ENCODE results near the gene TNNI3K. TPM values are rescaled to one million over a fixed set of nuclear protein-coding genes. Genes with fewer than 3 reads are reported as not detected.
A peak's percentile ranks its signal among the peaks of the same experiment; 100 is the strongest.

TNNI3K gene
- polyA plus RNA-seq, 5 donors: 0.70 to 2.7 (median 1.3) TPM

DNA sequence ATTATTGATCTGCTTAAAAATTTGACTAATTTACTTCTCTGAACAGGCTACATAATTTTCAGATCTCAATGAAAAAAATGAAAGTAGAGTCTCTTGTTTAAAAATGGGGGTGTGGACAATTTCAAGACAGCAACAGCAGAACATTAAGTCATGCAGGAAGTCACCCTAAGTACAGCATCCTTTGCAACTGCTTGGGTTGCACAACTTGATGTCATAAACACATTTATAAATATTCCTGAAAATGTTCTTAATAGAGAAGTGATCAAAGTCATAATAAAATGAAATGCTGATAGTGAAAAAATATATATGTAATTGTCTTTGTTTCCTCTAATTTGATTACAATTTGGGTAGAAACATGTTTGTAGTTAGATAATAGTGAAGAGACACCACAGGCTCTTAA, 79.3 kb downstream of the TNNI3K start:
- no peak for DNase-seq

DNA sequence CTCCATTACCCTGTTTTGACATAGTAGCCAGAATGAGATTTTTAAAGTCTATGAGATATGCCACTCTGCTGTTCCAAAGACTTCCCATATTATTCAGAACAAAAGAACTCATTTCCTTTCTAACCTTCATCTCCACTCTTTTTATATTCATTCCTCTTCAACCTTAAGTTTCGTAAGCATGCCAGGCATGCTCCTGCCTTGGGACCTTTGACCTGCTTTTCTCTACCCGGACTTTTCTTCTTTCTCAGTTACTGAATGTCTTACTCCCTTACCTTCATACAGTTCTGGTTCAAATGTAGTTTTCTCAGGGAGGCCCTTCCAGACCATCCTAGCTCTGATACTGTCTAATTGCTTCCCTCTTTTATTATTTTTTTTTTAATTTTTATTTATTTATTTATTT, 81.1 kb downstream of the TNNI3K start:
- no peak for DNase-seq

DNA sequence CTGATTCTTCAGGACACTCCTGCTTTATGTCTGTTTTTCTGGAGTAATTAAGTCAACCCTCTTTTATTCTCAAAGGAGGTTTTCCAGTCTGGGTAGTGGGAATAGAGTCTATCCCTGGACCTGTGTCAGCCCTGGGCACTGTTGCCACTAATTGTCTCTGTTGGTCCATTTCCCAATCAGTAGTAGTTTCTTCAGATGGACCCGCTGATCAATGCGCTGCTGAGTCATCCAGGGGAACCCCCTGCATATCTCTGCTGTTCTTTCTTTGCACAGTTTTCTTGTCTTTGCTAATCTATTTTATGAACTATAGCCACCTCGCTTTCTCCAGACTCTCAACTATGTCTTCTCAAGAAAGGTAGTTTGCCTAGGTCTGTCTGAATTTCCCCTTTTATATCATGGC, 82.5 kb downstream of the TNNI3K start:
- DNase-seq: no peak

DNA sequence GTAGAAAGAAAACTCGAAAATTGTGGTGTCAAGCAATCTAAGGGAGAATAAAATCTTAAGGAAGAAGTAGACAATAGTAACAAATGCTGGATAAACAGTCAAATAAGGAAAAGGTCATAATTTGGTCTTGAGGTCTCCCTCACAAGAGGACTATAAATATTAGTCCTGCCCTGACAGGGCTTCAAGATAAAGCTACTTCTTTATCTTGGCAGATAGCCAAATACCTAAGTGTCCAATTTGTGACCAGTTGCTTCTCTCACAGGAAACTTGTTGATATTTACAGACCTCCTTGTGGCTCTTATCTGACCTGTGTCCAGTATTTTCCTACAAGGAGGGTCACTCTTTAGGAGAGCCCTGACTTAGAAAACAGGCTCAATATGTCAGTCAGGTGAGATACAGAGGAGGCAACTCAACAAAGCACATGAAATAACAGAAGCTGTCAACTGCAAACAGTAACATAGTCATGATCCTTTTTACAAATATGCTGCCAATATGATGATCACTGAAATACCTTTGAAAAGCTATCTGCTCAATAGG, 88.8 kb downstream of the TNNI3K start:
- no peak for DNase-seq

DNA sequence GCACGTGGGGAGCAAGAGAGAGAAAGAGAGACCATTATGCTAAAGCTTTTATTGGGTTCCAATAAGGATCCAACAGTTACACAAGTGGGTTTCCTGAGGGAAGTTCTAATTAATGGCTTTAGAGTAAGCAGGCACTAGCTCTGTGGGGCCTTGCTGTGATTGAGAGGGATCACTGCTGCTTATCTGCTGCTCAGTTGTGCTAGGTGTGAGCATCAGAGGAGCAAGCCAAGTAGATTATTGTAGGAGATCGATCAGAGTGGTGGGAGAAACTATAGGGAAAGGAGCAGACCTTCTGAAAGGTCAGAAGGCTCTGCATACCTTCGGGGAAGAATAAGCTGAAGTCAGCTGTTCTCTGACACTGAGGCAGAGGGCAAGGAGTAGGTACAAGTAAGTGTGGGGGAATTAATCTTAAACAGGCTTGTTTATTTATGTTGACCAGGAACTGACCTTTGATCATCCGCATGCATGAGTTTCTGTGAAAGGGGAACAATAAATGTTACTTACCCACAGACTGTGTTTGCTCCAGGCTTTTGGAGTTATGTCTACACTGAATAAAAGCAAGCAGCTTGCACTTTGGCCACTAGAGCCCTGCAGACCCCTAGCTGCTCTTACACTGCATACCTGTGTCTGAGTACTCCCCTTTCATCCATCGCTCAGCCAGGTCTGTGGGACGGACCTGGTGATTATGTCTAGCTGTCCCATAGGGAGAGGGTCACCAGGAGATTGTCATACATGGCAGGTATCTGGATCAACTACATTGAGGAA, 89.7 kb downstream of the TNNI3K start:
- no peak for DNase-seq

DNA sequence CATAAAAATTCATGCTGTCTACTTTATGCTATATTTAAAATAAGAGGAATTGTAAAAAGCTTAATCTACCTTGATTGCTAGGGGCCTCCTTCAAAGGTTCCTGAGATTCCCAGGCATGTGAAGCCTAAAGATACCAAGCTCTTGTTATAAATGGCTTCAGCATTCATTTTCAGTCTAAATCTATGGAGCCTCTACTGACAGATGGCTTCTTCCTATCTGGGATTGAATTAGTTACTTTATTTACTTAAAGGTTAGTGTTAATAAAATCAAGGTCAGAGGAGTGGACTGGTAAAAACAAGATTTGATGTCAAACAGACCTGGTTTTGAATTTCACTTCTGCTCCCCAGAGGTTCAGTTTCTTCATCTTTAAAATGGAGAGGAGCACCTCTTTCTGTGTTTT, 93.7 kb downstream of the TNNI3K start:
- DNase-seq: no peak

DNA sequence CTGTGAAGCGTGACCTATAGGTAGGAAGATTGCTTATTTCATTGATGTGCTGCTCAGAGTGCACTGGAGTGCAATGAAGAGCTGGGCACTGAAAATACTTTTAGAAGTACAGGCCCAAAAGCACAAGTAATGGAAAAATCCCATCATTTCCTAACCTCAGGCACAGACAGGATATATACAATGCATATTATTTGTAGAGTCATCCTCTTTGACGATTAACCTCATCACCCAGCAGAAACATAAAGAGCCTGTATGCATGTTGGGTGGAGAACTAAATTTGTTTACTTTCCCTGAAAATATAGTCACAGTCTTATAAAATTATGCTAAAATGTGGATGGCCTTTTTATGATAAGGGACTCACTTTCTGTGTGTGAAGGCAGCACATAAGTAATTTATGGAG, 98.1 kb downstream of the TNNI3K start:
- no peak for DNase-seq

DNA sequence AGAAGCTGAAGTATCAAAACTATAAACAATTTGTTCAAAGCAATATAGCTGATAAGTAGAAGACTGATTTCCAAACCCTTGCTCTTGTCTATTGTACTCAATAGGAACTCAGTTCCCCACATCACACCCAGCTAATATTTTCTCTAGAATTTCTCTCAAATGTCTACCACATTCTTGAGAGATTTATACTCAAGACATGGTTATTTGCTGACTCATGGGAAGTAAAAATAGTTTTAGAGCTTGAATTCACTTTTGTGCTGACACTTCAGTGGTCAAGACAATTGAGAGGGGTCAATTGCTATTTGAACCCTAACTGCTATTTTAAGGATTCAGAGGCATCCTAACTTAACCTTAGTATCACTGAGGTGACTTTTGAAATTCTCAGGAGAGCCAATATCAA, 99.0 kb downstream of the TNNI3K start:
- DNase-seq: no peak

DNA sequence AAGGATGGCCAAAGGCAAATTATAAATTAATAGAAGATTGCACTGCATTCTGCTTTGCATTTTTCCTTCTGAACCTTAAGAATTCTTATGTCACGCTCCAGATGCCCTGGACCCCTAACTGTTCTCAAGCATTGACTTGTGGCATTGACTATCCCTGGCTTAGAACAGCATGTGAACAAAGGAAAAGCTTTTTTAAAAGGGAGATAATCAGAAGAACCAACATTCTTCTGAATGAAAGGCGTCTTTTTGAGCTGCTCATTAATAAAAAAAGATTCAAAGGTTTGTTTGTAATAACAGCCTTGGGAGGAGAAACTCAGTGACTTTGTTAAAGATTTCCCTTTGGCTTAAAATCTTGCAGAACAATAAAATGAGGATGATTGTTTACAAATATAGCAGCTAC, 105.5 kb downstream of the TNNI3K start:
- no peak for DNase-seq

DNA sequence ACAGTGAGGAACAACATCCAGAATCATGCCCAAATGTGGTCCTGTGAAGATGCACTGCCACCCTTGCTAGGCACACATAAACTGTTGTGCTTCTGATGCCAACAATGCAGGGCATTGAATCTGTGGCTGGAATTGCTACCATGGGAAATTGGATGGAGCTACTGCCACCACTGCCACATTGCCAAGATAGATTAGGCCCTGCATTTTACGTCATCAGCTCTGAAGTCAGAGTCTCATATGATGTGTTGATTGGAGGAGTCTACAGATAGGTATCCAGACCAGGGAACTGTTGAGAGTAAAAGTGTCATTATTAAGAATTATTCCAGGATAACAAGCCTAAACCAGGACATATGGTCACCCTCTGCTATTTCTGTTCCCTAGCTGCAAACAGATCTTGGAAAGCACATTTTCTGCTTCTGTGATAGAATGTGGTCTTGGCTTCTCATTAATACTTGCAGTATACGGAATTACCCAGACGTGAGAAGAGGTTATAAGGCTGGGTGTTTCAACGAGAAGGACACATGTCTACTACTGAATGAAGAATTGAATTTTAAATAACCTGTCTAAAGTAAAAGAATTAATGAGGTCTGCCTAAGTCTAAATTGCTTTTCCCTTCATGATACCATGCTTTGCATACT, 106.6 kb downstream of the TNNI3K start:
- DNase-seq: no peak

DNA sequence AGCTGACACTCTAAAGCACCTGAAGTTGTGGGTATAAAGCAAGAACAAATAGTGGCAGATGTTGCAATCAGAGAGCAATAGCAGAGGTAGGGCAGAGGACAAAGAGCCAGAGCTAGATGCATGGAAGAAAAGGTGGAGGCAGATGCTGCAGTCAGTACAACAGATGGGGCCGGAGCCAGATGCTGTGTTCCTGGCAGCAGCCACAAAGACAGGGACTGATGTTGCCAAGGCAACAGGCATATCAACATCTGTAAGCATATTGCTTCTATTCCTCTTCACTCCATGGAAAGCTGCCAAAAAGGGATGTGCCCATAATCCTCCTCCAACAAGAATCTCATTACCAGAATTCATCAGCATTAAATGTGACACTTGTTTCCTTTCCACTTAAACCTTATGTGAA, 108.0 kb downstream of the TNNI3K start:
- DNase-seq: peak; percentile 28 to 37

DNA sequence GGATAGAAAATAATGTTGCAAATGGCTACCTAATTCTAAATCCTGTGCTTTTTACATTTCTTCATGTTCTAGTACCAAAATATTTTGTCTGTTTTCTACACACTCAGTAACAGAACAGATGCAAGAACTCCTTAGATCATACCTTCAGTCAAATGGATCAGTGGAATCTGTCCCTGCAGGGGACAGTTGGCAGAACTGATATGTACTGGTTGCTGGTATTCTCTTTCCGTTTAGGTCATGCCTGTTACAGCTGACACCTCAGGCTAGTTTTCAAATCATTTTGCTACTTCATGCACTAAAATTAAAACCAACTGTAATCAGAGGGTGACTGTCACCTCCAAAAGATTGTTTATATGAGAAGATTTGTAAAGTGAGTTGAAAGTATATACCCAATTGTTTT, 109.2 kb downstream of the TNNI3K start:
- DNase-seq: no peak

DNA sequence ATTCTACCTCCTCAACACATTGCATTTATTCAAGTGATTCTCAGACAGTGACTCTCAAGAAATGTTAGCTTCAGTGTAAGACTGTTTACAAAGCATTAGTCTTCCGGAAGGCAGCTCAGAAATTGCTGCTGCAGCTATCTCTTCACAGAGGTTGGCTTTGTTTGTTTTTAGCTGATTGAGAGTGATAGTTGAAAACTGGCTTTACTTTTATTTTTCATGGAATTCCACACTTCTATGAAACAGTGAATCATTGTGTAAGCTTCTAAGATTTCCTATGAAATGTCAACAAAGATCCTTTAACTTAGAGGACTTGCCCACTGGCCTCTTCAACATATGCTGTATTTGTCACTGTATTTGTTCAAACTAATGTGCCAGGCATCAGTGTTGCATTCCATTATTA, 121.3 kb downstream of the TNNI3K start:
- DNase-seq: no peak

DNA sequence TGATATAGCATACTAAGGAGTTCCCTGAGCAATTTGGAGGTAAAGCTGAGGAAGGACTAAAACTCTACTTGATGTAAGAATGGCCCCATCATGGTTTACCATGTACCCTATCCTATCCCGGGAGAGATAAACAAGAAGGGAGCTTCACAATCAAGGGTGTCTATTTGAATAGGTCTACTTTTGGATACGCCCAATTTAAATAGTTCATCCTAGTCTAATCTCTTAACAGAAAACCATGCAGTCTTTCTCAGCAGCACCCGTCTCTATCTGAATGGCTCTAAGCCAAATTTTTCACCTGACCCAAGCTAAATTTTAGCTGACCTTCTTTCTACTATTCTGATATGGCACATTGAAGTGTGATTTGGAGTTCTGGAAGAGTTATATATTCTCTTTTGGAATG, 122.0 kb downstream of the TNNI3K start:
- no peak for DNase-seq

DNA sequence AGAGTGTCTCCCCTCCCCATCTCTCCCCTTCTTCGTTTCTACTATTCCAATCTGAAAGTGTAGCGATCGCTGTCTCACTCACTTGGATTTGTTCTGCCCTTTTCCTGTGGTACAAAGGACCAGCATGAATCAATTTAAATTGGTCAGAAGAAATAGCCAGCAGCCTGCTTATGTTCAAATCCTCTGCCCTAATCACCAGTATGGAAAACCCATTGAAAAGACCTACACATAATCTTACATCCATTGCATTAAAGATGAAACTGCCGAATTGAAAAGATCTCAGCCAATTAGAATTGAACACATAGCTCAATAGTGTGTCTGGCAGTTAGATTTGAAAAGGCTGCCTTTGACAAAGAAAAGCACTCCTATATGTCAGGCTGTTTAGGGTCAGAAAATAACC, 122.6 kb downstream of the TNNI3K start:
- DNase-seq: no peak

DNA sequence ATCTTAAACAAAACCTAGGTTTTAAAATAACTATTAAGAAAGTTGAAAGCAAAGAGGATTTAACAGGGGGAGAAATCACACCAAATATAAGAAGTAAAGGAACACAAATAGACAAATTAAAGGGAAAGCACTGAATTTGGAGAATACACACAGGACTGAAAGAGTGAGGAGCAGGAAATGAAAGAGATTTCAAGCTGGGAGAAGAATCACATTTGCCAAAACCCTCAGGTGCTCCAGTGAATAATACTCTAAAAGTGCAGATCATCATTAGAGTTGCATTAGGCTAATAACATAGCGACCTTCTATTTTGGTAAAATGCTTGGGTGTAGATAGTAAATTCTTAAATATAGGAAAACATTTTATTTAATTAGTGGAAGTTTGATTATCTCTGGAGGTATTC, 127.5 kb downstream of the TNNI3K start:
- no peak for DNase-seq

DNA sequence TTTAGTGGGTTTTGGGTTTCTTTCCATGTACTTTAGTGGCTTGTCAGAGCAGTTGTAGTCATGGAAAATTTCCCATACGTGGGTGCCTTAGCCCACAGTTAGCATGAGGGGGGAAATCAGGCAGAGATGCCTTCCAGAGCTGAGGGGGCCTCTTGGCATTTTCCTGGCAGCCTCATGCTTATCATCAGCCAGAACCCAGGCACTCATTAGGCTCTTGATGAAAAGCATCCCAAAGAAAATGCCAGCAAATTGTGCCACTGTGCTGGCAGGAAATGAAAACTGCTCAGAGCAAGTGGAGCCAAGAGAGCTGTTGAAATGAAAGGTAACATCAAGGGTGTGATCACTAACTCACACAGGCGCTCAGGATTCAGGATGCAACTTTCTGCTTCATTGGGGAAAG, 128.0 kb downstream of the TNNI3K start:
- no peak for DNase-seq

DNA sequence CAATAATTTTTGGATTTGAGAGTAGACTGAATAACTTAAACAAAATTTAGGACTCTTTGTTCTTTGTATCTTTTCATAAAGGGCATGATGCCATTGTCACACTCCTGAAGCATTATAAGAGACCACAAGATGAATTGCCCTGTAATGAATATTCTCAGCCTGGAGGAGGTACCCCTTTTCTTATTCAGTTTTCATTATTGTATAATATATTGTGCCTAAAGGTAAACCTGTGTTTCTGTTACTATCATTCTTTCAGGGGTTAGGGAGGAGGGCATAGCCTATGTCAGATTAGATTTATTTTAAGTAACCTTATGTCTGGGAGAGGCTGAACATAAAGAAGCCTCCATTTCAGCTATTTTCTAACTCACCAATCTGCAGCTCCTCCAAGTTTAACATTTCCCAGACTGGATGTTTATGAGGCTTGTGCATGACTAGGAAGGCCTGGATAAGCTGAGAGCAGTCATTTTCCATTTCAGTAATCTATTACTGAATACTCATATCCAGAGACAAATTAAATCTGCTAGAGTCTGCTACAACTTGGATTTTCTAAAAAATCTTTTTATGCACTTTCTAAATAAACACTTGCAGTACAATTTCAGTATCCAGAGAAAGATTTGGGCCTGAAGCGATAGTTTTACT, 132.1 kb downstream of the TNNI3K start:
- DNase-seq: no peak

DNA sequence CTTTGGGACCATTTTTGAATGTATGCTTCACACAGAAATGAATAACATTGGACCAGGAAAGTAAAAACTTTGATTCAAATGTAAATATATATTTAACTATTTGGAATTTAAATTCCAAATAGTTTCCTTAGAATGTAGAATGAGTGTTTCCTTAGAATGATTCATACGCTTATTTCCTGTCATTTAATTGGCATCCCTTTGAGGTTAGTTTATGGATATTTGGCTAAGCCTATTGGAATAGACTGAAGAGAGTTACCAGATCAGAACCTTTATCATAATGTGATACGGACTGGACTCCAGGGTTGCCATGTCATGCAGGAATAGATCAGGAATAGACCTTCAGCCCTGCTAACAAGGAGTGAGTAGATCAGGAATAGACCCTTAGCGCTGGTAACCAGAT, 133.1 kb downstream of the TNNI3K start:
- DNase-seq: no peak

DNA sequence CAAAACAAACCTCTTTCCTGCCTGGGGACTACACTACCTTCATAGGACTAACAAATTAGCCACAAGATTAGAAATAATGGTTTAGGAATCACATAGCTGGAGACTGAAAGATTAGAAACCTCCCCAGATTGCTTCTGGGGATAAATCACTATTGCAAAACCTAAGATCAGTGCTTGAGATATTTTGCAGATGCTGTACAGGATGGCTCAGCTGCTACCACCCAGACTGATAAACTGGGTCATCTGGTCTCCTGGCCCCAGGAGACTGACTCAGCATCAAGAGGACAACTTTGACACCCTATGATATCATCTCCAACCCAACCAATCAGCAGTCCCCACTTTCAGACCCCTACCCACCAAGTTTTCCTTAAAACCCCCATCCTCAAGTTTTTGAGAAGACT, 140.2 kb downstream of the TNNI3K start:
- DNase-seq: no peak

DNA sequence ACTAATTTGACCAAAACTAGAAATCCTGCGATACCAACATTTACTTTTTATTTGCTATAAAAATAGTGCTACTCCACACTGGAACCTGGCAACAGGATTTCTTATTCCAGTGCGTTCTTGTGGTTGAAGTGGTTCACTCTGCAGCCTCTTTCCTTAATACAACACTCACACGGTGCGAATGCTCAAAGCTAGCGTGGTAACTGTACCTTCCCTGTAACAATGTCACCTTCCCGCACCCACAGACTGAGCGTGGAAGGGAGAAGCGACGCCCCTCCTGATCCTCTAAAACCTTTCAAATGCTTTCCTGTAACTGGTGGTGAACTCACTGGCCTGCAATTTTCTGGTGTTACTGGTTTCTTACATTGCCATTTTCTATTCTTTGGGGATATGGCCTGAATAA, 145.1 kb downstream of the TNNI3K start:
- no peak for DNase-seq

DNA sequence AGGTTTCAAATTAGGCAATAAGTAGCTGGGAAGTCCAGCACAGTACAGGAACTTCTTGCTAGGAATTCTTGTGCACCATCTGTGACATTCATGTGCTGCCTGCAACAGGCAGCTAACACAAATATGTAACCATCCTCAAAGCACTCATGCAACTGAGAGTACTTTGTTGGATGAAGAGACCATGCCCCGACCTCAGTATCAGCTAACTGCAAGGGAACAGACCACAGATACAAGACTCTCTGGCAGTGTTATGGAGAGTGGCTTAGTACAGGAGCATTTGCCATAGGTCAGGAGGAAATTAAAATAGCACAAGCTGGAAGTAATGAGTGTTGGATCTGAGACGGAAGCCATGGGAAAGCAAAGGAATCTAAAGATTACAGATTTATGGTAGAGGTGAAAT, 153.7 kb downstream of the TNNI3K start:
- DNase-seq: no peak

DNA sequence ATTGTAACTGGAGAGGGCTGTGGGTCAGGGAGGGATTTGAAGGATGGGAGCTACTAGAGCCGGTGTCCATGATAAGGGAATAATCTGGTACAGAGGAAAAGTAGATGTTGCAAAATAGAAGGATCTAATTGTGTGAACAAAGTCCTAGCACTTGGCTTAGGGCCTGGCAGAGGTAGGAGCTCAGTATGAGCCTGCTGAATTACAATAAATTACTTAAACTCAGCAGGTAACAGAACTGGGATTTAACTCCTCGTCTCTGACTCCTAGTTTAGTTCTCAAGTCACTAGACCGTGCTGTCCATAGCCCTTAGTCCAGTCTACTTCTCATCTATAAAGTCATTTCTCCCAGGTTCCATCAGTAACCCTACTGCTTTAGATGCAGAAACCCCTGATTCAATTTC, 157.0 kb downstream of the TNNI3K start:
- no peak for DNase-seq
